Tibial nerve (tissue), 3 donors: ENCODE data around the gene GRIK5.

Source experiments
- POLR2A ChIP-seq, 2 donors: fragments of 450-650 bp; IDR thresholded peaks; one replicate each; pipeline ENCODE4 v1.6.1; 2017; ENCODE audit warnings: antibody characterized with exemption in 2 of 2, mild to moderate bottlenecking in 2 of 2, moderate library complexity in 2 of 2
- TF ChIP-seq, protein P1 (sequence below), 5 experiments: fragments of 200-600 bp in 3 of 5; fragments of 450-650 bp in 2 of 5; sonication (generic) in 3 of 5; IDR thresholded peaks; one replicate each; pipeline ENCODE4 v1.5.1; 2016 to 2019; ENCODE audit warnings: antibody characterized with exemption in 5 of 5, mild to moderate bottlenecking in 3 of 5, moderate library complexity in 2 of 5

DNA sequence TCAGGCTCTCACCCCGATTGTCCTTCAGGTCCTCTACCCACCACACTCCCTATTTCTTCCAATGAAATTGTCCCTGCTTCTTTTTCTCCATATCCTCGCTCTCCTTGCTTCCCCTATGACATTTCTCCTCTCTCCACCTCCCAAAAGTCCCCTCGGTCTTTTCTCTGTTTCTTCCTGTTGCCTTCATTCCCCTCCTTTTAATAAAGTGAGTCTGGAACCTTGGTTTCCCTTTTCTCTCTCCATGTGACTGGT is 5.3 kb upstream of the GRIK5 start:
- TF ChIP-seq, protein P1, sequence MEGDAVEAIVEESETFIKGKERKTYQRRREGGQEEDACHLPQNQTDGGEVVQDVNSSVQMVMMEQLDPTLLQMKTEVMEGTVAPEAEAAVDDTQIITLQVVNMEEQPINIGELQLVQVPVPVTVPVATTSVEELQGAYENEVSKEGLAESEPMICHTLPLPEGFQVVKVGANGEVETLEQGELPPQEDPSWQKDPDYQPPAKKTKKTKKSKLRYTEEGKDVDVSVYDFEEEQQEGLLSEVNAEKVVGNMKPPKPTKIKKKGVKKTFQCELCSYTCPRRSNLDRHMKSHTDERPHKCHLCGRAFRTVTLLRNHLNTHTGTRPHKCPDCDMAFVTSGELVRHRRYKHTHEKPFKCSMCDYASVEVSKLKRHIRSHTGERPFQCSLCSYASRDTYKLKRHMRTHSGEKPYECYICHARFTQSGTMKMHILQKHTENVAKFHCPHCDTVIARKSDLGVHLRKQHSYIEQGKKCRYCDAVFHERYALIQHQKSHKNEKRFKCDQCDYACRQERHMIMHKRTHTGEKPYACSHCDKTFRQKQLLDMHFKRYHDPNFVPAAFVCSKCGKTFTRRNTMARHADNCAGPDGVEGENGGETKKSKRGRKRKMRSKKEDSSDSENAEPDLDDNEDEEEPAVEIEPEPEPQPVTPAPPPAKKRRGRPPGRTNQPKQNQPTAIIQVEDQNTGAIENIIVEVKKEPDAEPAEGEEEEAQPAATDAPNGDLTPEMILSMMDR (IDR thresholded peaks at IDR 0.05), result no peak
- TF ChIP-seq POLR2A (IDR thresholded peaks at IDR 0.05), result no peak
